Adrenal gland (tissue), 5 donors: ENCODE results near the gene KIF15.

Source experiments
- CTCF ChIP-seq, 6 experiments: fragments of 450-650 bp in 4 of 6; fragments of 200-600 bp in 2 of 6; sonication (generic) in 1 of 6; IDR thresholded peaks; 1 replicate in 5 of 6; 2 replicates in 1 of 6; pipeline versions ENCODE4 v1.5.1 to v1.8.0; 2016 to 2021; ENCODE audit warnings: antibody characterized with exemption in 6 of 6, mild to moderate bottlenecking in 2 of 6, moderate library complexity in 1 of 6
- POLR2A ChIP-seq, 2 donors: fragments of 450-650 bp; IDR thresholded peaks; one replicate each; pipeline ENCODE4 v1.6.1; 2017; ENCODE audit warnings: antibody characterized with exemption in 2 of 2, mild to moderate bottlenecking in 2 of 2, moderate library complexity in 1 of 2
- donor health status: DM: no; HTN: no; CAD: no.

GRCh38 chr3:44874308-44874707 lies 112.7 kb downstream of the KIF15 start, which contains the start of gene TGM4:
- TF ChIP-seq CTCF (IDR thresholded peaks at IDR 0.05), result no peak
- TF ChIP-seq POLR2A (IDR thresholded peaks at IDR 0.05), result no peak
